Measurements from ENCODE around the gene COX6B1. TPM values are rescaled to one million over a fixed set of nuclear protein-coding genes. Genes with fewer than 3 reads are reported as not detected.

Gene COX6B1
- polyA plus RNA-seq, 1 of the 3 experiments (the other 2 are of a cell fraction): 826 TPM

DNA sequence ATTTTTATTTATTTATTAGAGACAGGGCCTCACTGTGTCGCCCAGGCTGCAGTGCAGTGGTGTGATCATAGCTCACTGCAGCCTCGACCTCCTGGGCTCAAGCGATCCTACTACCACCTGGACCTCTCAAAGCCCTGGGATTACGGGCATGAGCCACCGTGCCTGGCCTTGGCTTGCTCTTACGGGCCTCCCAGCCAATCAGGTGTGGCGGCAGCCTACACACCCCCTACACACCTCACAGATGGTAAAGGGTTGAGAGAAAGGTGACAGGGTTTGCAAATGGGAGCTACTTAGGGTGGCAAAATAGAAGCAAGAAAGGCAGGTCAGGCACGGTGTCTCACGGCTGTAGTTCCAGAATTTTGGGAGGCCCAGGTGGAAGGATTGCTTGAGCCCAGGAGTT, 55.2 kb downstream of the COX6B1 start:
- Histone ChIP-seq H3K9me2 (no peaks in the 10 kb centered on the region), H3K79me2 (ENCODE audit: insufficient read depth) (no peaks in the 10 kb centered on the region), H3K27ac (ENCODE audit: low read depth in 2 of 2, low read length in 1 of 2) (no peak overlapping the region), H3F3A (replicated peaks; ENCODE audit: insufficient read depth) (no peaks in the 10 kb centered on the region), H4K20me1 (ENCODE audit: insufficient read depth) (no peaks in the 10 kb centered on the region), H3K4me2 (no peak overlapping the region), H3K27me3 (ENCODE audit: insufficient read depth) (0 out of 2 replicates have a peak, but pooled peaks cover 7% of the 10 kb centered on the region), H3K9ac (no peak overlapping the region), H3K4me1 (ENCODE audit: control insufficient read depth in 1 of 2, insufficient read depth in 2 of 2, low read depth in 1 of 2, low read length in 1 of 2) (no peaks in the 10 kb centered on the region; a peak in 1 of 4 replicates), H3K4me3 (ENCODE audit: low read depth in 2 of 2, low read length in 1 of 2) (no peak overlapping the region), H3K9me3 (no peaks in the 10 kb centered on the region), H3K36me3 (replicated peaks in 1 of 2; ENCODE audit: control insufficient read depth in 1 of 2, insufficient read depth in 2 of 2, low read length in 1 of 2) (no peaks in the 10 kb centered on the region), H2AFZ (ENCODE audit: low read depth) (no peak overlapping the region)
- TF ChIP-seq POLR2AphosphoS5 (IDR thresholded peaks at IDR 0.05; ENCODE audit: low read depth, low read length): no peak
- TF ChIP-seq, protein P1, sequence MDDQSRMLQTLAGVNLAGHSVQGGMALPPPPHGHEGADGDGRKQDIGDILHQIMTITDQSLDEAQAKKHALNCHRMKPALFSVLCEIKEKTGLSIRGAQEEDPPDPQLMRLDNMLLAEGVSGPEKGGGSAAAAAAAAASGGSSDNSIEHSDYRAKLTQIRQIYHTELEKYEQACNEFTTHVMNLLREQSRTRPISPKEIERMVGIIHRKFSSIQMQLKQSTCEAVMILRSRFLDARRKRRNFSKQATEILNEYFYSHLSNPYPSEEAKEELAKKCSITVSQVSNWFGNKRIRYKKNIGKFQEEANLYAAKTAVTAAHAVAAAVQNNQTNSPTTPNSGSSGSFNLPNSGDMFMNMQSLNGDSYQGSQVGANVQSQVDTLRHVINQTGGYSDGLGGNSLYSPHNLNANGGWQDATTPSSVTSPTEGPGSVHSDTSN (IDR thresholded peaks at IDR 0.05): no peak
- no peak for TF ChIP-seq FOXM1 (IDR thresholded peaks at IDR 0.05; ENCODE audit: low read depth)
- TF ChIP-seq NFIC (IDR thresholded peaks at IDR 0.05; ENCODE audit: borderline replicate concordance): no peak
- TF ChIP-seq RCOR1 (IDR thresholded peaks at IDR 0.05; ENCODE audit: low read length): no peak
- no peak for TF ChIP-seq TEAD4 (IDR thresholded peaks at IDR 0.05; ENCODE audit: borderline replicate concordance, insufficient read depth)
- no peak for TF ChIP-seq YY1 (IDR thresholded peaks at IDR 0.05; ENCODE audit: low read depth)
- no peak for TF ChIP-seq TAF1 (IDR thresholded peaks at IDR 0.05; ENCODE audit: borderline replicate concordance, low read depth, low read length)
- TF ChIP-seq MXI1 (IDR thresholded peaks at IDR 0.05; ENCODE audit: low read depth, low read length): no peak
- TF ChIP-seq, protein P2, sequence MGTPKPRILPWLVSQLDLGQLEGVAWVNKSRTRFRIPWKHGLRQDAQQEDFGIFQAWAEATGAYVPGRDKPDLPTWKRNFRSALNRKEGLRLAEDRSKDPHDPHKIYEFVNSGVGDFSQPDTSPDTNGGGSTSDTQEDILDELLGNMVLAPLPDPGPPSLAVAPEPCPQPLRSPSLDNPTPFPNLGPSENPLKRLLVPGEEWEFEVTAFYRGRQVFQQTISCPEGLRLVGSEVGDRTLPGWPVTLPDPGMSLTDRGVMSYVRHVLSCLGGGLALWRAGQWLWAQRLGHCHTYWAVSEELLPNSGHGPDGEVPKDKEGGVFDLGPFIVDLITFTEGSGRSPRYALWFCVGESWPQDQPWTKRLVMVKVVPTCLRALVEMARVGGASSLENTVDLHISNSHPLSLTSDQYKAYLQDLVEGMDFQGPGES (IDR thresholded peaks at IDR 0.05; ENCODE audit: low read depth, low read length): no peak
- CTCF ChIA-PET: interaction anchor here (1.0 to 4.1 kb wide), 6 partner anchors 8 to 155 kb away, joined by 3 to 33 read pairs (median 5); partner anchors contain the start of gene HAUS5
- WGBS (ENCODE audit: low lambda C conversion rate): 47% methylated on average over 9 of the region's 9 CpGs
- POLR2A ChIA-PET: interaction anchor here (0.6 to 1.6 kb wide), 3 partner anchors 9 to 55 kb away, joined by 3 to 7 read pairs (median 5); partner anchors contain the start of gene COX6B1
- DNase-seq: peak; percentile 40

DNA sequence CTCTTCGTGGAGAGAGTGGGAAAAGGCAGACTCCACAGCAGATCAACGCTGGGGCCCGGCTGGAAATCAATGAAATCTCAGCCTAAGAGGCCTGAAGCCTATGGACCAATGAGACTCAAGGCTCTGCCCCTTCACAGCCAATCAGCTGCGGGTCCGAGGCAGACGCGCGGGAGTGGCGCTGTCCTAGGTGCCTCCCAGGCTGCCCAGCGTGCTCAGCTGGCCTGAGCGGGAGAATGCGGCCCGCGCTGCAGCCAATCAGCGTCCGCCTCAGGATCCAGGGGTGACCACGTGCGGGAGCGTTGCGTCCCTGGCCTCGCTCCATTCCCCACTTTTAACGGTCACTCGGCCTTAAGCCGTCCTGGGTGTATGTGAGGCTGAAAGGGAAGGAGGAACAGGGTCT, 56.1 kb downstream of the COX6B1 start, which contains the start of gene ZBTB32:
Gene ZBTB32, plus strand, starts transcription at position 341 of the 400 bp plus-strand sequence. CDS start 10,069 bp downstream, outside the sequence.
- TF ChIP-seq, protein P3, sequence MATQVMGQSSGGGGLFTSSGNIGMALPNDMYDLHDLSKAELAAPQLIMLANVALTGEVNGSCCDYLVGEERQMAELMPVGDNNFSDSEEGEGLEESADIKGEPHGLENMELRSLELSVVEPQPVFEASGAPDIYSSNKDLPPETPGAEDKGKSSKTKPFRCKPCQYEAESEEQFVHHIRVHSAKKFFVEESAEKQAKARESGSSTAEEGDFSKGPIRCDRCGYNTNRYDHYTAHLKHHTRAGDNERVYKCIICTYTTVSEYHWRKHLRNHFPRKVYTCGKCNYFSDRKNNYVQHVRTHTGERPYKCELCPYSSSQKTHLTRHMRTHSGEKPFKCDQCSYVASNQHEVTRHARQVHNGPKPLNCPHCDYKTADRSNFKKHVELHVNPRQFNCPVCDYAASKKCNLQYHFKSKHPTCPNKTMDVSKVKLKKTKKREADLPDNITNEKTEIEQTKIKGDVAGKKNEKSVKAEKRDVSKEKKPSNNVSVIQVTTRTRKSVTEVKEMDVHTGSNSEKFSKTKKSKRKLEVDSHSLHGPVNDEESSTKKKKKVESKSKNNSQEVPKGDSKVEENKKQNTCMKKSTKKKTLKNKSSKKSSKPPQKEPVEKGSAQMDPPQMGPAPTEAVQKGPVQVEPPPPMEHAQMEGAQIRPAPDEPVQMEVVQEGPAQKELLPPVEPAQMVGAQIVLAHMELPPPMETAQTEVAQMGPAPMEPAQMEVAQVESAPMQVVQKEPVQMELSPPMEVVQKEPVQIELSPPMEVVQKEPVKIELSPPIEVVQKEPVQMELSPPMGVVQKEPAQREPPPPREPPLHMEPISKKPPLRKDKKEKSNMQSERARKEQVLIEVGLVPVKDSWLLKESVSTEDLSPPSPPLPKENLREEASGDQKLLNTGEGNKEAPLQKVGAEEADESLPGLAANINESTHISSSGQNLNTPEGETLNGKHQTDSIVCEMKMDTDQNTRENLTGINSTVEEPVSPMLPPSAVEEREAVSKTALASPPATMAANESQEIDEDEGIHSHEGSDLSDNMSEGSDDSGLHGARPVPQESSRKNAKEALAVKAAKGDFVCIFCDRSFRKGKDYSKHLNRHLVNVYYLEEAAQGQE (IDR thresholded peaks at IDR 0.05; ENCODE audit: low read depth, low read length): peak; percentile 95
- no peak for TF ChIP-seq NFIC (IDR thresholded peaks at IDR 0.05; ENCODE audit: borderline replicate concordance)
- peak; percentile 43 for DNase-seq
- POLR2A ChIA-PET: no interaction called here
- Histone ChIP-seq H3K4me3 (ENCODE audit: low read depth in 2 of 2, low read length in 1 of 2) (no peak within 1 kb of the TSS), H3K9ac (no peak within 1 kb of the TSS), H3K27ac (ENCODE audit: low read depth in 2 of 2, low read length in 1 of 2) (no peak within 1 kb of the TSS), H3K4me2 (no peak within 1 kb of the TSS), H2AFZ (ENCODE audit: low read depth) (no peak within 1 kb of the TSS), H3K4me1 (ENCODE audit: control insufficient read depth in 1 of 2, insufficient read depth in 2 of 2, low read depth in 1 of 2, low read length in 1 of 2) (no peaks in the 10 kb centered on the region; a peak in 1 of 4 replicates), H3K27me3 (ENCODE audit: insufficient read depth) (no peaks in the 10 kb centered on the region), H3K9me3 (no peaks in the 10 kb centered on the region), H3F3A (replicated peaks; ENCODE audit: insufficient read depth) (no peaks in the 10 kb centered on the region), H3K36me3 (replicated peaks in 1 of 2; ENCODE audit: control insufficient read depth in 1 of 2, insufficient read depth in 2 of 2, low read length in 1 of 2) (no peaks in the 10 kb centered on the region), H3K9me2 (no peaks in the 10 kb centered on the region), H3K79me2 (ENCODE audit: insufficient read depth) (no peaks in the 10 kb centered on the region), H4K20me1 (ENCODE audit: insufficient read depth) (no peaks in the 10 kb centered on the region)
- WGBS (ENCODE audit: low lambda C conversion rate): 80% methylated on average over 18 of the region's 24 CpGs
- CTCF ChIA-PET: interaction anchor here (1.6 to 4.1 kb wide), 3 partner anchors 11 to 155 kb away, joined by 5 to 33 read pairs (median 8); no protein-coding TSS in a partner anchor

Other genes starting within 250 kb of the COX6B1 start
- gene FFAR2, start 200.1 kb upstream of the COX6B1 start, polyA plus RNA-seq (2012; rRNA removed): not detected in 2 replicates
- not detected in 2 replicates for gene KRTDAP, start 157.9 kb upstream of the COX6B1 start, polyA plus RNA-seq (2012; rRNA removed)
- not detected in 2 replicates for gene DMKN, start 134.7 kb upstream of the COX6B1 start, polyA plus RNA-seq (2012; rRNA removed)
- 0.16 and 0.25 TPM in 2 replicates for gene SBSN, start 120.0 kb upstream of the COX6B1 start, polyA plus RNA-seq (2012; rRNA removed)
- not detected in 2 replicates for gene GAPDHS, start 114.9 kb upstream of the COX6B1 start, polyA plus RNA-seq (2012; rRNA removed)
- 201 and 202 TPM in 2 replicates for gene TMEM147, start 102.7 kb upstream of the COX6B1 start, polyA plus RNA-seq (2012; rRNA removed)
- not detected in 2 replicates for gene ATP4A, start 84.7 kb upstream of the COX6B1 start, polyA plus RNA-seq (2012; rRNA removed)
- not detected in 2 replicates for gene PMIS2, start 62.1 kb upstream of the COX6B1 start, polyA plus RNA-seq (2012; rRNA removed)
- gene HAUS5, start 35.6 kb upstream of the COX6B1 start, polyA plus RNA-seq (2012; rRNA removed): 5.1 and 7.1 TPM in 2 replicates
- gene RBM42, start 19.3 kb upstream of the COX6B1 start, polyA plus RNA-seq (2012; rRNA removed): 48.5 and 69.9 TPM in 2 replicates
- gene ETV2, start 6.6 kb upstream of the COX6B1 start, polyA plus RNA-seq (2012; rRNA removed): 0.84 and 1.6 TPM in 2 replicates
- 0.11 and 0.16 TPM in 2 replicates for gene UPK1A, start 18.2 kb downstream of the COX6B1 start, polyA plus RNA-seq (2012; rRNA removed)
- gene ZBTB32, start 56.2 kb downstream of the COX6B1 start, polyA plus RNA-seq (2012; rRNA removed): not detected in 2 replicates
- gene KMT2B, start 69.7 kb downstream of the COX6B1 start, polyA plus RNA-seq (2012; rRNA removed): 18.2 and 29.2 TPM in 2 replicates
- 5.1 and 5.6 TPM in 2 replicates for gene IGFLR1, start 94.1 kb downstream of the COX6B1 start, polyA plus RNA-seq (2012; rRNA removed)
- gene U2AF1L4, start 97.1 kb downstream of the COX6B1 start, polyA plus RNA-seq (2012; rRNA removed): 25.9 and 29.4 TPM in 2 replicates
- gene PSENEN, start 97.3 kb downstream of the COX6B1 start, polyA plus RNA-seq (2012; rRNA removed): 66.3 and 99.2 TPM in 2 replicates
- 21.1 and 25.2 TPM in 2 replicates for gene LIN37, start 100.3 kb downstream of the COX6B1 start, polyA plus RNA-seq (2012; rRNA removed)
- 0.10 and 0.43 TPM in 2 replicates for gene HSPB6, start 108.7 kb downstream of the COX6B1 start, polyA plus RNA-seq (2012; rRNA removed)
- gene PROSER3, start 109.9 kb downstream of the COX6B1 start, polyA plus RNA-seq (2012; rRNA removed): 12.3 and 12.5 TPM in 2 replicates
- gene ARHGAP33, start 127.2 kb downstream of the COX6B1 start, polyA plus RNA-seq (2012; rRNA removed): 6.5 and 7.8 TPM in 2 replicates
- not detected in 2 replicates for gene PRODH2, start 164.5 kb downstream of the COX6B1 start, polyA plus RNA-seq (2012; rRNA removed)
- gene NPHS1, start 204.2 kb downstream of the COX6B1 start, polyA plus RNA-seq (2012; rRNA removed): not detected in 2 replicates
- gene KIRREL2, start 208.6 kb downstream of the COX6B1 start, polyA plus RNA-seq (2012; rRNA removed): 0.21 and 0.37 TPM in 2 replicates
- gene APLP1, start 220.3 kb downstream of the COX6B1 start, polyA plus RNA-seq (2012; rRNA removed): 31.8 and 66.7 TPM in 2 replicates

All from SK-N-SH (cell line).